SK-N-SH treated with all-trans-retinoic acid at 6 μM for 48 hours (cell line): Measurements from ENCODE around the gene CCDC39.

Source experiments
- ATAC-seq: fragments of 200-7000 bp; cut with Tn5 transposase; 3 replicates; pipeline ENCODE4 v1.9.1; 2020; ENCODE audit warnings: mild to moderate bottlenecking, moderate library complexity
- GLIS3 ChIP-seq: fragments of 250-450 bp; sonication (Bioruptor Pico); IDR thresholded peaks from 2 replicates; pipeline ENCODE4 v1.5.0; 2020; ENCODE audit warnings: mild to moderate bottlenecking, moderate library complexity
- SNAI2 ChIP-seq: fragments of 250-450 bp; sonication (Bioruptor Pico); IDR thresholded peaks from 2 replicates; pipeline ENCODE4 v1.5.0; 2020; ENCODE audit warnings: mild to moderate bottlenecking, moderate library complexity
- ZNF565 ChIP-seq: fragments of 450-650 bp; formaldehyde crosslinking; conservative IDR thresholded peaks from 2 replicates; pipeline ENCODE4 v1.5.0; 2020; ENCODE audit warnings: low read depth, mild to moderate bottlenecking, moderate library complexity
- TF ChIP-seq, protein P1 (sequence below): fragments of 250-450 bp; sonication (Bioruptor Pico); IDR thresholded peaks from 2 replicates; pipeline ENCODE4 v1.8.0; 2020; ENCODE audit warnings: mild to moderate bottlenecking, moderate library complexity, borderline replicate concordance

Gene CCDC39

DNA sequence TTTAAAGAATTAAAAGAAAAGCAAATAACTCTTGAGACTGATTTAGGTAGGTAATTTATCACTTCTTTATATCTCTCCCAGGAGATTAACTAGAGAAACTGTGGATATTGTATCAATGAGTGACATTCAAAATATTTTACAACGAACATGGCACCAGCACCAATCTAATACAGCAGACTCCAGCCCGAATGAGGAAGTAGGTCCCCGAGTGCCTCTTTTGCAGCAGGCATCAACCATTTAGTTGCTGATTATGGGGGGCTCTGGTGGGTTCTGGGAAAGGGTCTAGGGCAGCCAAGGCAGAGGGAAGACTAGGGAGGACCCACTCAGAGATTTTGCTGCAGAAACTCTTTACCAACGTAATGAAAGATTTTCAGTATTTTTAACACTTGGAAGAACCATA lies 109.1 kb downstream of the CCDC39 start (continued):
- no peak for TF ChIP-seq GLIS3

GRCh38 chr3:180564676-180565075 lies 114.6 kb downstream of the CCDC39 start:
- TF ChIP-seq ZNF565: no peak
- no peak for TF ChIP-seq SNAI2 (CRISPR knock-in tag)
- TF ChIP-seq, protein P1, sequence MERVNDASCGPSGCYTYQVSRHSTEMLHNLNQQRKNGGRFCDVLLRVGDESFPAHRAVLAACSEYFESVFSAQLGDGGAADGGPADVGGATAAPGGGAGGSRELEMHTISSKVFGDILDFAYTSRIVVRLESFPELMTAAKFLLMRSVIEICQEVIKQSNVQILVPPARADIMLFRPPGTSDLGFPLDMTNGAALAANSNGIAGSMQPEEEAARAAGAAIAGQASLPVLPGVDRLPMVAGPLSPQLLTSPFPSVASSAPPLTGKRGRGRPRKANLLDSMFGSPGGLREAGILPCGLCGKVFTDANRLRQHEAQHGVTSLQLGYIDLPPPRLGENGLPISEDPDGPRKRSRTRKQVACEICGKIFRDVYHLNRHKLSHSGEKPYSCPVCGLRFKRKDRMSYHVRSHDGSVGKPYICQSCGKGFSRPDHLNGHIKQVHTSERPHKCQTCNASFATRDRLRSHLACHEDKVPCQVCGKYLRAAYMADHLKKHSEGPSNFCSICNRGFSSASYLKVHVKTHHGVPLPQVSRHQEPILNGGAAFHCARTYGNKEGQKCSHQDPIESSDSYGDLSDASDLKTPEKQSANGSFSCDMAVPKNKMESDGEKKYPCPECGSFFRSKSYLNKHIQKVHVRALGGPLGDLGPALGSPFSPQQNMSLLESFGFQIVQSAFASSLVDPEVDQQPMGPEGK: no peak
- no peak for TF ChIP-seq GLIS3
- ATAC-seq: no peak
